Thymus (tissue), 11 donors: ENCODE measurements around the gene SPTBN1. TPM values are rescaled to one million over a fixed set of nuclear protein-coding genes. Genes with fewer than 3 reads are reported as not detected.

Source experiments
- DNase-seq, 9 donors: peaks; one replicate each; pipeline ENCODE4 v3.0.0-alpha.2; 2013; ENCODE audit warnings: low spot score in 9 of 9, low read depth in 6 of 9, missing footprints in 1 of 9
- H3K27ac ChIP-seq, 2 donors: one replicate each; pipeline ENCODE4 v1.5.1; 2013; ENCODE audit warnings: control low read depth in 1 of 2, low read depth in 1 of 2, low read length in 1 of 2, mild to moderate bottlenecking in 1 of 2, moderate library complexity in 1 of 2
- H3K27me3 ChIP-seq, 2 donors: one replicate each; pipeline ENCODE4 v1.5.1; 2013; ENCODE audit warnings: low read length in 1 of 2; ENCODE audit not compliant: control insufficient read depth in 2 of 2, insufficient read depth in 1 of 2
- H3K36me3 ChIP-seq, 2 donors: one replicate each; pipeline ENCODE4 v1.5.1; 2013; ENCODE audit warnings: low read length in 1 of 2, mild to moderate bottlenecking in 1 of 2, moderate library complexity in 1 of 2; ENCODE audit not compliant: control insufficient read depth in 2 of 2, insufficient read depth in 2 of 2
- H3K4me1 ChIP-seq, 2 donors: one replicate each; pipeline ENCODE4 v1.5.1; 2013; ENCODE audit warnings: low read length in 2 of 2; ENCODE audit not compliant: control insufficient read depth in 2 of 2, insufficient read depth in 2 of 2
- H3K4me3 ChIP-seq, 2 donors: one replicate each; pipeline ENCODE4 v1.5.1; 2013; ENCODE audit warnings: low read length in 2 of 2, control low read depth in 1 of 2, mild to moderate bottlenecking in 1 of 2
- H3K9me3 ChIP-seq, 2 donors: one replicate each; pipeline ENCODE4 v1.5.1; 2013; ENCODE audit warnings: low read length in 1 of 2, mild to moderate bottlenecking in 1 of 2; ENCODE audit not compliant: control insufficient read depth in 2 of 2, insufficient read depth in 1 of 2
- WGBS: extraction: QIAGEN DNeasy Blood & Tissue Kit; methylation state at CpG from one replicate; pipeline ENCODE4 v1.1.7; 2013; 5-methylcytosine and 5-hydroxymethylcytosine counted together
- polyA plus RNA-seq: library from polyadenylated mRNA; stranded (reverse); fragments of 200-250 nt; gene quantifications from one replicate; pipeline ENCODE4 v1.2.3, GENCODE V29; 2013
- total RNA-seq: library from RNA; stranded (reverse); fragments of 120-200 nt; gene quantifications from one replicate; pipeline ENCODE4 v1.2.4, GENCODE V29; 2013
- donor health status: healthy.

Gene SPTBN1
- total and polyA plus RNA-seq, 2 donors: 37.1 to 74.4 TPM

DNA sequence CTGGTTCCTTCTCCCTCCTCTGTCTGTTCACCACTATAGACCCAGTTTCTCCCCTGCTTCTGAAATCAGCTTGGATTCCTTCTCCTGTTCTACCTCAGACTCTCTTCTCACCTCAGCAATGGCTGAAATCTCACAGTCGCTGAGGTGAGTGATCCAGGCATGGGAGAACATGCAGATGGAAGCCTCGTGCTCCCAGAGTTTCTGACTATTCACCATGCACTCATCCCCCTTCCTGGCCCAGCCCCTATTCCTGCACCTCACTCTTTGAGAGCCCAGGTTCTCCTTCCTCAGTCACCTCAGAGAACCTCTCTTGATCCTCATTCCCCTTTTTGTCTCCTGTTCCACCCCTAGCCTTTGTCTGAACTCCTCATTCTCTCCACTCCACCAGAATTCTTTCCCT lies 78.5 kb downstream of the SPTBN1 start:
- 98% methylated on average over 2 of the region's 2 CpGs for WGBS
- no peak for DNase-seq
- H3K27ac ChIP-seq: no peak overlapping the region

DNA sequence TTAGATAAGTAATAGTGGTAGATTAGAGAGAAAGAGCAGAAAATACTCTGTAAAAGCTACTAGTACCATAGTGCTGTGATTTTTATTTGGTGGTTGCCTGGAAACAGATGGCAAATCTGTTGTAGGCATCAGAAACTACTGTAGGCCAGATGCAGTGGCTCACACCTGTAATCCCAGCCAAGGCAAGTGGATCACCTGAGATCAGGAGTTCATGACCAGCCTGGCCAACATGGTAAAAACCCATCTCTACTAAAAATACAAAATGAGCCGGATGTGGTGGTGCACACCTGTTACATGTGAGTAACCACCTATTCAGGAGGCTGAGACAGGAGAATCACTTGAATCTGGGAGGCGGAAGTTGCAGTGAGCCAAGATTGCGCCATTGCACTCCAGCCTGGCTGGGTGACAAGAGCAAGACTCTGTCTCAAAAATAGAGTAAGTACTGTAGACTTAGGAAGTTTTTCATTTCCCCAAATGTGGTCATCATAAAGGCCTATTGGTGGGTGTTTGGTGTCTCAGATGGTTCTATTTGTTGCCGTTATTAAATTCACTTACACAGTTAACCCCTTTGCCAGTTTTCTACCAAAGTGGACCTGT lies 79.6 kb downstream of the SPTBN1 start:
- 95% methylated on average over 4 of the region's 4 CpGs for WGBS
- Histone ChIP-seq H3K9me3 (no peaks in the 10 kb centered on the region), H3K4me1 (peaks cover 0 to 4% of the 10 kb centered on the region in 2 donors), H3K4me3 (no peak overlapping the region), H3K27ac (no peak overlapping the region), H3K36me3 (no peaks in the 10 kb centered on the region), H3K27me3 (no peaks in the 10 kb centered on the region)
- DNase-seq: no peak

More for the DNA sequence above, 78.5 kb downstream of the SPTBN1 start:
- Histone ChIP-seq H3K4me3 (no peak overlapping the region), H3K9me3 (no peaks in the 10 kb centered on the region), H3K4me1 (peaks cover 0 to 7% of the 10 kb centered on the region in 2 donors), H3K36me3 (no peaks in the 10 kb centered on the region), H3K27me3 (no peaks in the 10 kb centered on the region)

DNA sequence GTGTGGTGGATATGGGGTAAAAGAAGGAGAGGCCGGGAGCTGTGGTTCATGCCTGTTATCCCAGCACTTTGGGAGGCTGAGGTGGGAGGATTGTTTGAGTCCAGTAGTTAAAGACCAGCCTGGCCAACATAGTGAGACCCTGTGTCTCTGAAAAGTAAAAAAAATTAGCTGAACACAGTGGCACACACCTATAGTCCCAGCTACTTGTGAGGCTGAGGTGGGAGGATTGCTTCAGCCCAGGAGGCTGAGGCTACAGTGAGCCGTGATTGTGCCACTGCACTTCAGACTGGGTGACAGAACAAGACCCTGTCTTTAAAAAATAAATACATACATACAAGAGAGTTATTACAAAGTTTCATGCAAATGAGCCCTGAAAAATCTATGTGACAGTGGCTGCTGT lies 80.6 kb downstream of the SPTBN1 start:
- no peaks in the 10 kb centered on the region for H3K36me3 ChIP-seq
- WGBS: over 99% methylated on average over 2 of the region's 2 CpGs
- no peak overlapping the region for H3K4me3 ChIP-seq
- no peak for DNase-seq
- H3K4me1 ChIP-seq: no peaks in the 10 kb centered on the region
- H3K9me3 ChIP-seq: no peaks in the 10 kb centered on the region
- H3K27me3 ChIP-seq: no peaks in the 10 kb centered on the region
- H3K27ac ChIP-seq: no peak overlapping the region

GRCh38 chr2:54538537-54538936 lies 82.4 kb downstream of the SPTBN1 start:
- Histone ChIP-seq H3K36me3 (no peaks in the 10 kb centered on the region), H3K27ac (no peak overlapping the region), H3K27me3 (no peaks in the 10 kb centered on the region), H3K9me3 (no peaks in the 10 kb centered on the region), H3K4me3 (no peak overlapping the region), H3K4me1 (no peaks in the 10 kb centered on the region)
- over 99% methylated on average over 5 of the region's 5 CpGs for WGBS
- no peak for DNase-seq

GRCh38 chr2:54539683-54540082 lies 83.6 kb downstream of the SPTBN1 start:
- H3K27ac ChIP-seq: no peak overlapping the region
- 97% methylated on average over 6 of the region's 6 CpGs for WGBS
- H3K9me3 ChIP-seq: no peaks in the 10 kb centered on the region
- no peaks in the 10 kb centered on the region for H3K36me3 ChIP-seq
- H3K27me3 ChIP-seq: no peaks in the 10 kb centered on the region
- H3K4me1 ChIP-seq: no peaks in the 10 kb centered on the region
- H3K4me3 ChIP-seq: no peak overlapping the region
- no peak for DNase-seq

DNA sequence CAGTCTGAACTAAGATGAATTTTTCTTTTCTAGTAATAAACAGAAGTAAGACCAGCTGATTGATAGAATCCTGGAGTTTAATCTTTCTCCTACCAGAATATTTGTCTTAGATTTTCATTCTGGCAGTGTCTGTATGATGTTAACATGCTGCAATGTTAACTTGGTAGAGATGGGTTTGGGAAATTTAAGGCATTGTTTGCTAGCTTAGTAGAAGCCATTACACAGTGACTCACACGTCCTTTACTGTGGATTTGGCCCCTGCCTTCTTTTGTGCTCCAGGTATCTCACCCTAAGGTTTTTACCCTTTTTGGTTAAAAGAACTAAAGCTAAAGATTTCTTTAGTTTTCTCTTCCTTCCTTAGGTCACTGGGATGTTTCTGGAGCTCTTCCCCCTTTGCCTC lies 84.1 kb downstream of the SPTBN1 start:
- H3K4me3 ChIP-seq: no peak overlapping the region

DNA sequence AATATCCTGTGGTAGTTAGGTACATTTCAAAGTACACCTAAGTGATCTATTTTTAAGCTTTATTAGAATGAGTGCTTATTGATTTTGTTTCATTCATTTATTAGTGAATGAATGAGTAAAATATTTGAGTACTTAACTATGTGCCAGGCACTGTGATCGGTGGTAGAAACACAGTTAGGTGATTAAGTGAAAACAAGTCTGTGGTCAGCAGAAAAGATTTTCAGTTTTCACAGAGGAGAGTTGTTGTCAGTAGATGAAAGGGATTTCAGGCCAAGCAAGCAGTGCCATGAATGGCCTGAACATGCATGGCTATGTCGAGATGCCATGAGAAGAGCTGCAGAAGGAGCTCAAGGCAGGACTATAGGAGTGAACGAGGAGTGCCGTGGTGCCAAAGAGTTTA lies 85.9 kb downstream of the SPTBN1 start:
- H3K9me3 ChIP-seq: no peaks in the 10 kb centered on the region
- no peak overlapping the region for H3K27ac ChIP-seq
- H3K36me3 ChIP-seq: no peaks in the 10 kb centered on the region
- H3K4me3 ChIP-seq: no peak overlapping the region
- no peaks in the 10 kb centered on the region for H3K27me3 ChIP-seq
- no peaks in the 10 kb centered on the region for H3K4me1 ChIP-seq
- 83% methylated on average over 4 of the region's 4 CpGs for WGBS
- no peak for DNase-seq

More for the DNA sequence above, 84.1 kb downstream of the SPTBN1 start:
- Histone ChIP-seq H3K27ac (no peak overlapping the region), H3K4me1 (no peaks in the 10 kb centered on the region), H3K27me3 (no peaks in the 10 kb centered on the region), H3K36me3 (no peaks in the 10 kb centered on the region), H3K9me3 (no peaks in the 10 kb centered on the region)
- DNase-seq: no peak
- WGBS: 95% methylated on average over 1 of the region's 1 CpG

DNA sequence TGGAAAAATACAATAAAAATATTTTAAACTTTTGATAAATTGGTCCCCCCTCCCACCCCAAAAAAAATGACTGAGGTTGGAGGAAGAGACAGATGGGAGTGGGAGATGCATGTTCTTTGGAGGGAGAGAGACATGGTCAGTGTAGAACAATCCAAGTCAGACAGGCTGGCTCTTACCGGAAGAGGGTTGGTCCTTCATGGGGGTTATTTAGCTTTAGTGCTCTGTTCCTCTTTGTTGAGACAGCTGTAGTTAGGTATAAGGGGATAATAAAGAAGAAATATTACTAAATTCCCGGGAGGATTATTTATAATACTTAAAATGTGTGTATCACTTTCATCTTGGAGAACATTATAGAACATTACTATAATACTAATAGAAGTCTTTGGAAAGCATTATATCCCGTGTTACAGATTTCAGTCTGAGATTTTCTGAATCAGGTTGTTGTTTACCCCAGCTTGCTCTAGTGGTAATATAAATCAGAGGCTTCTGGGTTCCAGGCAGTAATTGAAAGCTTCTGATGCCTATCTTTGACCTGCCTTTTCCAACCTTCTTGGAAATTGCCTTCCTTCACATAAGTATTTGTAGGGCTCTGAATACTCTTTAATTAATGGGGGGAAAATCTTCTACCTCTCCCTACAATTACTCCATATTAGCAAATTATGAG lies 87.7 kb downstream of the SPTBN1 start:
- H3K9me3 ChIP-seq: peaks cover 0 to under 1% of the 10 kb centered on the region in 2 donors
- no peaks in the 10 kb centered on the region for H3K27me3 ChIP-seq
- H3K4me1 ChIP-seq: no peaks in the 10 kb centered on the region
- WGBS: 70% methylated on average over 3 of the region's 3 CpGs
- no peak overlapping the region for H3K4me3 ChIP-seq
- no peak for DNase-seq
- no peaks in the 10 kb centered on the region for H3K36me3 ChIP-seq
- H3K27ac ChIP-seq: no peak overlapping the region

DNA sequence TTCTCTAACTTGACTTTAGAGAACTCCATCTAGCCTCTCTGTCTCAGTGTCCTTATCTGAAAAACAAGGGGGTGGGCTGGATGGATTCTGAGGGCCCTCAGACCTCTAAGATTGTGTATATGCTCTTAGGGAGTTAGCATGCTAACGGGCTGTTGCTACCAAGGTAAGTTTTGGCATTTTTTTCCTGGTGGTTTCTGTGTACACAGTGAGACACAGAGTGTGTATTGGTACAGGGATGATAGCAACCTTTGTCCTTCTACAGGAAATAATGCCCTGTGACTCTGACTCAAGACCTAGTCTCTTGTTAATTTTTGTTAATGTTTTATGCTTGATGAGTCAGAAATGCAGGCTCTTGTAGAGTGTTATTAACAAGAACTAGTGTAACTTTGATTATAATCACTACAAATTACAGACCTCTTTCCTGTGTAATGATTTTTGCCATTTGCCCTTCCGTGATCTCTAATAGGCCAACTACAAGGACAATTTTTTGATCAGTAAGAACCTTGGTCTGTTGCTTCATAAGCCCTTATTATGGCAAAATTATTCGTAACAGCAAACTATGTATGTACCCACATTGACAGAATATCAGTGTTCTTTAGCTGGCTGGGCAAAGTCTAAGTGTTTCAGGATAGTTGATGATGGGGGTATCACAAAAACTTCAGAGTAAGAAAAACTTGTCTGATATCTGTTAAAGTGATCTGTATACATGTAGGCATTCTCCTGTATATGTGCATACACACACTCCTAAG lies 89.7 kb downstream of the SPTBN1 start:
- 97% methylated on average over 3 of the region's 3 CpGs for WGBS
- Histone ChIP-seq H3K4me3 (no peak overlapping the region), H3K27me3 (no peaks in the 10 kb centered on the region), H3K27ac (no peak overlapping the region), H3K36me3 (no peaks in the 10 kb centered on the region), H3K4me1 (peaks cover 0 to 9% of the 10 kb centered on the region in 2 donors), H3K9me3 (peaks cover 0 to 2% of the 10 kb centered on the region in 2 donors)
- DNase-seq: no peak
